HG03066 (cell line): ENCODE measurements around the gene CFAP20DC.
"Not testable (repeated sequence)": the region's sequence is repeated elsewhere in the genome, so short reads cannot be mapped to it uniquely, and the experiment has no call there.

Experiments used
- ATAC-seq: cut with Tn5 transposase; IDR thresholded peaks from one replicate; pipeline ENCODE4 v1.9.1; 2021; ENCODE audit warnings: low read depth; ENCODE audit not compliant: unreplicated experiment

The CFAP20DC gene

GRCh38 chr3:58880182-58880581 is 169.6 kb downstream of the CFAP20DC start:
- no peak for ATAC-seq

DNA sequence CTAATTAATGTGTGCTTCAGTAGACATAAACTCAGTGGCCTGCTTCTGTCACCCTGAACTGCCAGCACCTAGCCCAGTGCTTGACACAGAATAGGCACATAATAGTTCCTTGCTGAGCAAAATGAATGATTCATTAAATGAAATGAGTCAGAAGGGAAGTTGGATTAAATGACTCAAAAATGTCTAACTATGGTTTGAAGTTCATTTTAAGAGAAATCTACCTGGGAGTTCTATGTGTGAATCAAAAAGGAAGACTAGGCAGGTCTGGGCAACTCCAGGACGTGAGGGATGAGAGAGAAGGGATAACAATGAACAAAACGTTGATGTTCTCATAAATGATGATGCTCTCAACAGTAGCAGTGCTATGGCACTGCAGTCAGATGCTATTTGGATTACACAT is 175.0 kb downstream of the CFAP20DC start:
- ATAC-seq, result peak; percentile 66

- ATAC-seq, result peak; percentile 87
Measured at GRCh38 chr3:58874248-58874741, 175.5 kb downstream of the CFAP20DC start.

DNA sequence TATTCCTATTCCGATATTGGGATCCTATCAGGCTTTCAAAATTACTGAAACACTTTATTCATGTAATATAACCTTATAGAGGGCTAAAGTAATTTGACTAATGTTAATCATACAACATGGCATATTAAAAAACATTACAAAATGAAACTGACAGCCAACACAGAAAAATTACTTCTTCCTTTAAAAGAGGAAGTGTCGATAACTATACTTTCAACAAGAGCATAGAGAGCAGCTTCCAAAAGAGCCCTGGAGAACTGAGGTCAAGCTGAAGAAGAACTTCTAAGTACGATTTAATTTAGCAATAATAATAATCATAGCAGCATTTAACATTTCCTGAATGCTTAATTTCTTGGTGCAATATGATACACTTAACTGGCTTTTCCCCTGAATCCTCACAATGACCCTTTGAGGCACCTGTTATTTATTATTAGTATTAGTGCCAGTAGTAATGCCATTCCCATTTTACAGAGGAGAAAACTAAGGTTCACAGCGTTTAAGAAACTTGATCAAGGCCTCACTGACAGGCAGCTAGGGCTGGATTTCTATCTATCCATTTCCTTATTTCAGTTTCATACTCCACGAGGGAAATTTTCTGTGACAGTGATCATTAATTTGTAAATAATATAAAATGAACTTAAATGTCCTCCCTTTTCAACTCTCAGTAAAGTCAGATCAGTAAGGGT is 181.6 kb downstream of the CFAP20DC start:
- no peak for ATAC-seq

DNA sequence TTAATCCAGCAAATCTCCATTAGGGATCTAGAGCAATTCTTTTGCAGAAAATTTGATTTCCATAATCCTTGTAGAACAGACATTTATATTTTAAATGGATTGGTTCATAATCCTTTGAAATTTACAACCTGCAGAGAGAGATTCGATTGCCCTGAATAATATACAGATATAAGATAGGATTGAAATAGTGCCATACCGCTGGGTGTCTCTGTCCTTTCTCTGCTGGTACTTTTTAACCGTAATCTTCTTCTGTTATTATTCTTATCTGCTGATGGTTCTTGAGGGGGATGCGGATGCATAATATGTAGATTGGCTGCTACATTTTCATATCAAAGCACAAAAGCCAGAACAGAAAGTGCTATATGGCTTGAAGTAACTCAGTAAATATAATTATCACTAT is 182.2 kb downstream of the CFAP20DC start:
- ATAC-seq, result no peak

DNA sequence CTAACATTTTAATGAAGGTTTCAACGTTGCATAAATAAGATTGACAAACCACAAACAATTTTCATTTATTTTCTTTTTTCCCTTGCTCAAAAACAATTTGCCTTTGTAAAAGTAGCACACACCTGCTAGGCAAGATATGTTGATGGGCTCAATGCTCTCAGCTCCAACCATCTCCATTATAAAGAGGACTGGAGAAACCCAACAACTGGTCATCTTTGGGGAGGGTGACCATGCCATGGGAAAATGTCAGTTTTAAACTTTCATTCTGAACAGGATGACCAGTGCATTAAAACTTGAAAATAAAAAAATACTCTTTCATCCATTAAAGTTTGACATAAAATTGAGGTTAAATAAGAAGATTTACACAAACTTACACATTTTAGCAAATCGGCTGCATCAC is 183.7 kb downstream of the CFAP20DC start:
- ATAC-seq, result no peak

- no peak for ATAC-seq
Measured at GRCh38 chr3:58864480-58864879, 185.3 kb downstream of the CFAP20DC start.

DNA sequence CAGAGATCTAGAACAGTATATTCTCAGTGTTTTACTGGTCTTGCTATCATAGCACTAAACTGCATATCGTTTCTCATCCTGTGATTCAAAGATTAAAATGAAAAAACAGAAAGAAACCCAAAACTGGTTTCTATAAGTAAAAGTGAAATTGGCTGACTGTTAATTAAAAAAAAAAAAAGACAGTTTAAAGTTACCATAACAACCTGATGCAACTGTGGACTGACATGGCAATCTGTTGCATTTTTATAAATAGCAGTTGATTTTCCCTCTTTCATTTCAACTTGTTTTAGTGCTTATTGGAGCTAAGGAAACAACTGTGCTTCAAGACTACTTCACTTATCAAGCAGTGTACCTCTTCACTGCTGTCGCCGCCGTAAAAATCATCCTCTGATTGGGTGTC is 186.6 kb downstream of the CFAP20DC start:
- no peak for ATAC-seq

GRCh38 chr3:58861551-58861950 is 188.3 kb downstream of the CFAP20DC start:
- no peak for ATAC-seq

- ATAC-seq, result no peak
Measured at GRCh38 chr3:58858126-58858525, 191.7 kb downstream of the CFAP20DC start.

- no peak for ATAC-seq
Measured at GRCh38 chr3:58857402-58857801, 192.4 kb downstream of the CFAP20DC start.

DNA sequence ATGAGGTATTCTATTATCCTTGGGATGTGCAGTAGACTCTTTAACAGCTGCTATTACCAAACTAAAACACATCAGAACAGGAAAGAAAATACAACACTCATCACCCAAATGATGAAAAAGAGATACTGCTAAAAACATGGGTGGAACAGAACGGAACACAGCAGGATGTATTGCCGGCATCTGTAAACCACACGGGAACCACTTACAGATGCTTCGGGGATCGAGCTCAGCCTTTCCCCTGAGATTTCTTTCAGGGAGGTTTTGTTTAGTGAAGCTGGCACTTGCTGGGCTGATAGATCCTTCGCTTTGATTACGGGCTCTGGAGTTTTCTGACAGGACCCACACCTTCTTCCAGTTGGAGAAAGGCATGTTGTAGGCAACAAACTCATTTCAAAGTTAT is 201.0 kb downstream of the CFAP20DC start:
- ATAC-seq, result no peak

- ATAC-seq, result not testable (repeated sequence)
Measured at GRCh38 chr3:58842050-58842747, 207.6 kb downstream of the CFAP20DC start.

GRCh38 chr3:58840949-58841348 is 208.9 kb downstream of the CFAP20DC start:
- ATAC-seq, result no peak

- ATAC-seq, result no peak
Measured at GRCh38 chr3:58839964-58840363, 209.9 kb downstream of the CFAP20DC start.

GRCh38 chr3:58839187-58839586 is 210.6 kb downstream of the CFAP20DC start:
- no peak for ATAC-seq

- ATAC-seq, result no peak
Measured at GRCh38 chr3:58837856-58838255, 212.0 kb downstream of the CFAP20DC start.

DNA sequence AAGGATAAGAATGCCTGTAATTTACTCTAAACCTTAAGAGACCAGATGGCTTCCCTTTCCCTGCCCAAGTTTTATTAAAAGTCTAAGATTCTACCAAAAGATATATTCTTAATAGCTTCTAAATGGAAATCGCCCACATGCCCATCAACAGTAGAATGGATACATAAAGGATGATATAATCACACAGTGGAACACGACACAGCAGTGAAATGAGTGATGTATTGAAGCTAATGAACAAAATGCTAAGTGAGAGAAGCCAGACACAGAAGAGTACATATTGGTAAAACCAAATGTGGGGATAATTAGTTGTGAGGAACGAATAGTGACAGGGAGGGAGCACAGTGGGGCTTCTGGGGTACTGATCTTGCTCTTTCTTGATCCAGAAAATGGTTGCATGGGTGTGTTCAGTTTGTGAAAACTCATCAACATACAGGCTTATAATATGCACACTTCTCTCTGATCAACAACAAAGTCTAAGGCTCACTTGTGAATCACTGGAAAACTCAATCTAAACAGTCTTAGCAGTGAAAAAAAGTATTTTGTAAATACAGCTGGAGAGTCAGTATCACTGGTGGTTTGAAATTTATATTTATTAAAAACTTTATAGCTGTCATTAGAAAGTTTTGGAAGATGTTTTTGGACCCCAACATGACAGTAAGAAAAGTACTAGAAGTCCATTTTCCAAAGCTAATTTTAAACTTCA is 212.5 kb downstream of the CFAP20DC start:
- ATAC-seq, result no peak

GRCh38 chr3:58835086-58835485 is 214.7 kb downstream of the CFAP20DC start:
- ATAC-seq, result no peak

DNA sequence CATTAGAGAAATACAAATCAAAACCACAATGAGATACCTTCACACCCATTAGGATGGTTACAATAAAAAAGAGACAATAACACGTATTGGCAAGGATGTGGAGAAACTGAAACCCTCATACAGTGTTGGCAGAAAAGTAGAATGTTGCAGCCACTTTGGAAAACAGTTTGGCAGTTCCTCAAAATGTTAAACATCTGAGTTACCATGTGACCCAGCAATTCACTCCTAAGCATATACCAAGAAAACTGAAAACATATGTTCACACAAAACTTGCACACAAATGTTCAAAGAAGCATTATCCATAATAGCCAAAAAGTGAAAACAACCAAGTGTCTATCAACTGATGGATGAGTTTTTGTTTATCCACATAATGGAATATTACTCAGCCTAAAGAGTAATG is 216.3 kb downstream of the CFAP20DC start:
- no peak for ATAC-seq

DNA sequence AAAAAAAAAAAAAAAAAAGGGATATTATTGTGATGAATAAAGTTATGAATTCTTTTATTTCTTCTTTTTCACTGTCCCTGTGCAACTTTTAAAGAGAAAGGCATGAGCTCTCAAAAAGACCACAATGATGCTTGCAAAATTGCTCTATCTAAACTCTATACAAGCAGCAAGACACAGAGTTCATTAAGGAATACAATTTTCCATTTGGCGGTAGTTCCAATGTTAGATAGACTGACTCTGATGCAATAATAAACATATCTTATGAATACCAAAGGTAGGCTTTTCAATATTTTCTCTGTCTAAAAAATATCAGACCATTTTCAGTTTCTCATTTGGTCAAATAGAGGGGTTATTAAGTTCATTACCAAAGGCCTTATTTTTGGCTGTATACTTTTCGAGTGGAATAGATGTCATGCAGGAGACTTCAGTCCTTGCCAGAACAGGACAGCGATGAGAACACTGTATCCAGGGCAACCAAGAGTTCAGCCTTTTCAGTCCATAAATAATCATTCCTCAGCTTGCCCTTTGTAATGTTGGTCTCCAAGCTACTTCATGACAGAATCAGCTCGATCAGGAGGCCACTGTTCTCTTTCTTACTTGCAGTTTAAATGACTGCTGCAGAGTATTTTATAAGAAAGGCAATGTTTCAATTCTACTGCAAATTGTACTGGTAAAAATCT is 220.4 kb downstream of the CFAP20DC start:
- no peak for ATAC-seq
